GM15510 (cell line): ENCODE measurements around the gene ERC1.

Source experiments
- POLR2A ChIP-seq: IDR thresholded peaks from 3 replicates; pipeline ENCODE4 v1.6.1; 2011; ENCODE audit warnings: borderline replicate concordance; ENCODE audit not compliant: insufficient read length; ENCODE audit errors: extremely low read depth

The ERC1 gene

DNA sequence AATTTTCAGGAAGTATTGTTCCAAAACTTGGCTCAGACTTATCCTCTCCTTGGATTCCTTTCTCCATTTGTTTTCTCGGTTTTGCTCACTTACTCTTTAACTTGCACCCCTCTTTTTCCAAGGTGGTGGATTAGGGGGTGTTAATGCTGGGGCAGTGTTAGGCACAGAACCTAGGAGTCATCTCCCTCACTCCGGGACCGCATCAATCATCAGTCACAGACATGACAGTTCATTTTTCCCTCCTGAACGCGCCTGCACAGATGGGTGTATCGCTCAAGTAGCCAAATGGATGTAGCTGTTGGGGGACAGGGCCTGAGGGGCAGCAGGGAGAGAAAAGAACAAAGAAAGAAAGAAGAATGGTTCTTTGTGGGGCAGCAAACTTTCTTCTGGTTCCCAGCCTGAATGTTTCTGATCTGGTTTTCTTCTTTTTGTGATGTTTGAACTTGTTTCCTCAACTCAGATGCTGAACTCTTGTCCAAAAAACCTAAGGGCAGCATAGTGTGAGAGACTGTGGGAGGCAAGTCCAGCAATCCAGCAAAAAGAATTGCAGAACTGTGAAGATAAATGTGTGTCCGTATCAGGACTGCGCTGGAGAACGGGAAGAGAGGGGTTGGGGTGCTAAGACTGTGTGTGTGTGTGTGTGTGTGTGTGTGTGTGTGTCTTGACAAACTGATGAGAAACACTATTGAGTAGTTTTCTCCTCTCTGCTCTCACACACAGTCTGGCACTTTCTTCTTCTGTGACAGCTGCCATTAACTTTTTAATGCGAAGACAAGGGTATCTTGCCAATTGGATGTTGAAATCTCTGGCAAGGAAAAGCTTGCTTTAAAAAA lies 472.3 kb downstream of the ERC1 start:
- no peak for TF ChIP-seq POLR2A

DNA sequence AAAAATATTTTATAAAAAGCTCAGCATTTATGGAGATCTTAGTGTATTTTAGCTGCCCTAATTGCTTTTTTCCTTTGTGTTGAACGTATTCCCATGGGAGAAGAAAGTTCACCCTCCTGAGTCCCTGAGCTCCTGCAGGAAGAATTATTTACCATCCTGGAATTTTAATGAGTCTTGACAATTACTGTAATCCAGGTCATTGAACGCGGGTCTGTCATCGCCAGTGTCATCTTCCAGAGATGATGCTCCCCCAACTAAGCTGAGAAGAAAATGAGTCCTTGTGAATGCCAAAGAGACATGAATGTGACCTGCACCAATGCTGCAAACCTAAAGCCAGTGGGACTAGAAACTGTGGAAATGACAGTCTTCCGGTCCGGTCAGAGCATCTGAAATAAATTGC lies 473.9 kb downstream of the ERC1 start:
- TF ChIP-seq POLR2A, result no peak

DNA sequence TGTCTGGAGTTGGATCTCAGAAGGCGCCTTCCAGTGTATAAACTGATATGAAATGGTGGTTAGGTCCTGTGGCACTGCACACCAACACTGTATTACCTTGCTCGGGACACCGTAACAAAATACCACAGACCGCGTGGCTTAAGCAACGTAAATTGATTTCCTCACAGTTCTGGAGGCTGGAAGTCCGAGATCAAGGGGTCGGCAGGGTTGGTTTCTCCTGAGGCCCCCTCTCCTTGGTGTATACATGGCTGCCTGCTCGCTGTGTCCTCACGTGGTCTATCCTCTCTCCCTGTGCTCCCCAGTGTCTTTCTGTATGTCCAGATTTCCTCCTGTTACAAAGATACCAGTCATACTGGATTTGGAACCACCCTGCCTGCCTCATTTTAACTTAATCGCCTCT lies 475.0 kb downstream of the ERC1 start:
- TF ChIP-seq POLR2A, result no peak

DNA sequence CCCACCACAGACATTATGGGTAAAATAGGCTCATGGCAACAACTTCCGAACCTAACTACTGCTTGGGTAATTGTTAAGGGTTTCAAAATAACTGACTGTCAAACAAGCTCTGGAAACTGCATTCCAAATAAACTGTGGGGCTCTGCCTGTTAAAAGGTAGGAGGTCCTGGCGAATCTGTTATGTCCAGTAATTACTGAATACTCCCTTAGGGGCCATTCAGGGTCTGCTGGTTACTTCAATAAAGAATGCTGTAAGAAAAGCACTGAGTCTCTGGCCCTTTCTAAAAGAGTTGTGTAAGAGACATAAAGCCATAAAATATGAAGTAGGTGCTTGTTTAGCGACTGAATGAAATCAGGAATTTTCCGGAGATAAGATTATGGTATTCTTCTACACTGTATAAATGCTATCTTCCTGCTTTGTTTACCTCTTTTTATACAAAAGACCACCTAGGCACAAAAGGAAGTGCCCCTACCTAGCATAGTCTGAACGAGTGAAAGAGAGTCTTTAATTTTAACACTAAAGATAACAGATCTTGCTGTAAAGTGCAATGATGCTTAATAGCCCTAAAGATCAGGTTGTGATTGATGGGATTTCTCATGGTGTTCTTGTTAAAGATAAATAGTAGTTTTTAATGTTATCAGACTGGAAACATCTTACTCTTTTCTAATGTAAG lies 475.6 kb downstream of the ERC1 start:
- no peak for TF ChIP-seq POLR2A

DNA sequence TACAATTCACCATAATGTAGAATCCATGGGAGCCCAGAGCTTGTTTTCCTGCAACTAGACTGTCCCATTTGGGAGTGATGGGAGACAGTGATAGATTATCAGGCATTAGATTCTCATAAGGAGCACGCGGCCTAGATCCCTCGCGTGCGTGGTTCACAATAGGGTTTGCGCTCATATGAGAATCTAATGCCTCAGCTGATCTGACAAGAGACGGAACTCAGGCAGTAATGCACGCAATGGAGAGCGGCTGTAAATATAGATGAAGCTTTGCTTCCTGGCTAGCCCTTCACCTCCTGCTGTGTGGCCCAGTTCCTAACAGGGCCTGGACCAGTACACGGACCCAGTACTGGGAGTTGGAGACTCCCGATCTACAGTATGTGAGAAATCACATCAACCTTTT lies 476.7 kb downstream of the ERC1 start:
- no peak for TF ChIP-seq POLR2A

DNA sequence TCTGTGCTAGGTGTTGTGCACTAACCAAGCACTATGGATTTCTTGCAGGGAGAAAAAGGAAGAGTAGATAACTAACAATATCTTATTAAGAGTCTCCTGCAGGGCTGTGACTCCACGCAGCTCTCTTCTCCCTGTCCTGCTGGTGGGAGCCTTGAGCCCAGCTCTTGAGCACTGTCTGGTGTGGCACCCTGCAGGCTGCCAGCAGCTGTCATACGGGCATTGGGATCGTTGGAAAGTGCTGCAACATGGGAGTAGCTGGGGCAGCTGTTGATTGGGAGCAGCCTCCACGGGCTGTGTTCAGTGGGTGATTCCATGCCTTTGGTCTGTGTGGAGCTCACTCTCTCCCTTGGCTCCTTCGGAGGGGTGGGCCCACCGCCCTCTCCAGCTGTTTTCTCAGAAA lies 478.0 kb downstream of the ERC1 start:
- no peak for TF ChIP-seq POLR2A

DNA sequence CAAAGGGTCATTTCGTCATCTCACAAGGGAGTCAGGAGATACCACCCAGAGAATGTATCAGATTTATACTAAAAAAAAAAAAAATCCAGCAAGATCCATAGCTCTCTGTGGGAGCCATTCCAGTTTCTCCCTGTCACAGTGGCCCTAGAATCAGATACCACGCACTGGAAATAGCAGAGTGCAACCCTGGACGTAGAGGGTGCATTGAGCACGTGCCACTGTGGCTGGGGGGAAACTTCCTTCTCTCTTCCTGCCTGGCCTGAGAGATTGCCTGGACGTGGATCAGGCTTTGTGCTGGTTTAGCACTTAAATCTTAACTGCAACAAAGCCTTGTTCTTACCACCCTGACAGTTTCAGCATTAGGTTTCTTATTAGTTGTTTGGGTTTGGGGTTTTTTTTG lies 479.0 kb downstream of the ERC1 start:
- no peak for TF ChIP-seq POLR2A

DNA sequence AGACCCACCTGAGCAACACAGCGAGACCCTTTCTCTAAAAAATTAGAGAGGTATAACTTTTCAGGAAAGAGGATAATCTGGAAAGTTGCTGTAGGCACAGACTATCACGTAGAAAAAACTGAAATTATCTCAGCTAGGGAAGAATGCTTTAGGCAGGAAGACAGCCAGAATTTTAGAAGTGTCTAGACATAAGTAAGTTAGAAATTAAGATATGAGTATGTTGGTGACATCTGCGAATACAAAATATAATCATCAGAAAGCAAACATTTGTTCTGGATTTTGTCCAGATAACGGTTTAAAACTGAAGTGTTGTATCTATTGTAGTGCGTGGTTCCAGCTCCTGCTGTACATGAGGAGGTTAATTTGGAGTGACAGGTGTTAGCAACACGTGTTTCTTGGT lies 480.2 kb downstream of the ERC1 start:
- TF ChIP-seq POLR2A, result no peak

DNA sequence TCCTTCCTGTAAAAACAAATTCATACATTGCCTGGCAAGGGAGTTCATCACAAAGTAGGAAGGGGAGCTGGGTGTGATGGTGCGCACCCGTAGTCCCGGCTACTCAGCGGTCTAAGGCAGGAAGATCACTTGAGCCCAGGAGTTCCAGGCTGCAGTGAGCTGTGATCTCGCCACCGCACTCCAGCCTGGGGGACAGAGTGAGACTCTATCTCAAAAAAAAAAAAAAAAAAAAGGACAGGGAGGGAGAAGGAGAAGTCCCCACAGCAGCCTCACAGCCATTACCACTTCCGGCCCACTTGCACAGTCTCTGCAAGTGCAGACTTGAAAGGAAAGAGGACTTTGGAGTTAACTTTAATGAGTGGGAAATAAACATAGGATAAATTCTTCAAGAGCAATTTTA lies 482.4 kb downstream of the ERC1 start:
- no peak for TF ChIP-seq POLR2A

DNA sequence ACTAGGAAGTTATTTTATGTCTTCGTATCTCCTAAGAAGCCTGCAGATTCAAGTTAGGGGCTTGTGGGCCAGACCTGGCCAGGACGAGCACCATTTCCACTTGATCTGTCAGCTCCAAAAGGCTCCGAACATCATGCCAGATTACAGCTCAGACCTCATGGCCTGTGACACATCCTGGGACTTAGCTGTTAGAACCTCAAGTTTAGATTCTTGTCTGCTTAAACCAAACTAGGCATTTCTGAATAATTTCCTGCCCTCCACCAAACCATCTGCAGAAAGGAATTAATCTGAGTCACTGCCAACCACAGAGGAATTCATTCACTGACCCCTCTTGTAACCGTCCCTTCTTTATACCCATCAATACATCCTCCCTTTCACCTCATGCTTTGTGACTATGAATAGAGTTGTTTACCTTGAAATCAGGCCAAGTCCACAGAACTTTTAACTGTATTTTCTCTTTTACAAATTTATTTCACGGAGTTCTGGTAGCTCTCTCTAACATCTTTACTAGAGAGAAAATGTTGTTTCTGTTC lies 483.1 kb downstream of the ERC1 start:
- TF ChIP-seq POLR2A, result no peak

DNA sequence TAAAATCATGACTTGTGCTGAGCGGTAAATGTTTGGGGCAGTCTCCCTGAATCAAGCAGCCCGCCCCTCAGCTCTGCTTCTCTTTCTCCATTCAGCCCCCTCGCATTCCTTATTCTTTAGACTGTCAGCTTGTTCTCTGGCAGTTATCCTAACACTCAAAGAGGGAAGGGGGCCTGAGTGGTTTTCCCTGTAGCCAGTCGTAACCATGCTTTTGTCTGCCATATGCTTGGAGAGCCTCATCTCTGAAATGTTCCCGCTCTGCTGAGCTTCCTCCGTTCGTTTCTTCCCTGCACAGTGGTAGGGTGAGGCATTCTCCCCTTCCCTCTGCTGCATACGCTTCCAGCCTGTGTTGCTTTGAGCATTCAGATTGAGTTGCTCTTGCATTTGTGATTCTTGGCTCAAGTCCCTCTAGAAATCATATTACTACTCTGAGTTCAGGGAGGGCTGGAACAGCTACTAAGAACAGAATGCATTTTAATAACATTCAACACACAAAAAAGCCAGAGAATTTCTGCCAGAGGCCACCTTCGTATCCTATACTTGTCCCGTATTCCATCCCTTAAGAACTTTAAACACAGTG lies 483.6 kb downstream of the ERC1 start:
- no peak for TF ChIP-seq POLR2A

DNA sequence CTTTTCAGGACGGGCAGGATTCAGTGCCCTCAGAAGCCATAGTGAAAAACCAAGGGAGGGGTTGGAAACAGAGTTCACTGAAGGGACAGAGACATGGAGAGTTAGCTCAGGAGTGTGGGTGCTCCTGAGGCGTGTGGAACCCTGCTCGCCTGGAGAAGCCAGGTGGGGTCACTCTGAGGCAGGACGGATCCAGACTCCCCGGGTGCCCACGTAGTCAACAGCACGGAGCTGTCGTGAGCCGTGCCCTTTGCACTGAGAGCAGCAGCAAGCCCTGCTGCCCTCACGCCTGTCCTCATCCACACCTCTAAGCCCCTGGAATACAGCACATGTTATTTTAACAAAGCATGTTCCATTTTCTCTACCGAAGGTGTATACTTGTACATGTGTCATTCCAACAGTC lies 488.6 kb downstream of the ERC1 start:
- TF ChIP-seq POLR2A, result no peak

DNA sequence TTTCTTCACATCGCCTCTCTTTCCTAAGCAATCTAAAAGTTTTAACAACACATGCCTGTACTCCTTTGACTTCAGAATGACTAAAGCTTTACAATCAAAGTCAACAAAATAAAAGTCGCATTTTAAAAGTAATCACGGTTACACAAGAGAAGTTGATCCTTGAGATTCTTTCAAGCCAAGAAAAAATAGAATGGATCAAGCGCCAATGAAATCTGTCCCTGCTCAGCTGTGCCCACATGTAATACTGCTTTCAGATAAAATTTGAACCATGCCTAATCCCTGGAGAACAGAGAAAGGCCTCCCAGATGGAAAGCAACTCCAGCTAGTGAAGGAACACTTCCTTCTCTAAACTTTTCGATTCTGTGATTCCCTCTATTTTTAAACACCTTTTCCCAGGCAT lies 490.3 kb downstream of the ERC1 start:
- no peak for TF ChIP-seq POLR2A

DNA sequence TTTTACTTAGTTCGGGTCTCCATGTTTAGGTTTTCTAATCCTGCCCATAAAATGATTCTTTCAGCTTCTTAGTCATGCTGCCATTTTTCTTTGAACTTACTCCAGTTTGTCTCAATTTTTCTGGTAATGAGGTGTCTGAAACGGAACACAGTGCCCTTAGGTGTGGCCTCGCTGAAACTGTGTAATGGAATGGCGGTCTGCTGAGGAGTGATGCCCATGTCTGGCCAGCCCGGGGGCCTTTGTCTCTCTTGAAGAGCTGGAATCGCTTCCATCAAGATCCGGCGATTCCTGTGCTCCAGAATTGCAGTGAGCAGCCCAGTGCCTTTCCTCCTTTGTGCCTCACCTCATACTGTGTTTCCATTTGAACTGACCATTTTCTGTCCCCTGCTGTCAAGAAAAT lies 490.9 kb downstream of the ERC1 start:
- no peak for TF ChIP-seq POLR2A

DNA sequence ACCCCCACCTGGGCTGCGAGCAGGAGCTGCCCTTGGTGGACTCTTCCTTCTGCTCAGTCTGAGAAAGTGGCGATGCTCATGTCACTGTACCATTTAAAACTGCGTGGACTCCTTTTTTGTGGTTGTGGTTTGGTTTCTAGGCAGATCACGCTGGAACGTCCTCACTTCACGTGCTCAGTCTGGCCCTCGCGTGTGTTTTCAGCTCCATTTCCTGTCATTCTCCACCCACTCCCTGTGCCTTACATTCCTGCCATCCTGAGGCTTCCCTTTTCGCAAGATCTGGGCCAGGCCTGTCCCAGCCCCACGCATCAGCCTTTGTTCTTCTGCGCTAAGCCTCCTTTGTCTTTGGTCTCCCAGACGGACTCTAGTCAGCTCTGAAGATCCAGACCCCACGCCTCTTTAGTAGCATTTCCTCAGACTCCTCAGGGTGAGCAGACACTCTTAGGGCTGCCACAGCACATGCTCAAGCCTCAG lies 497.9 kb downstream of the ERC1 start:
- no peak for TF ChIP-seq POLR2A

DNA sequence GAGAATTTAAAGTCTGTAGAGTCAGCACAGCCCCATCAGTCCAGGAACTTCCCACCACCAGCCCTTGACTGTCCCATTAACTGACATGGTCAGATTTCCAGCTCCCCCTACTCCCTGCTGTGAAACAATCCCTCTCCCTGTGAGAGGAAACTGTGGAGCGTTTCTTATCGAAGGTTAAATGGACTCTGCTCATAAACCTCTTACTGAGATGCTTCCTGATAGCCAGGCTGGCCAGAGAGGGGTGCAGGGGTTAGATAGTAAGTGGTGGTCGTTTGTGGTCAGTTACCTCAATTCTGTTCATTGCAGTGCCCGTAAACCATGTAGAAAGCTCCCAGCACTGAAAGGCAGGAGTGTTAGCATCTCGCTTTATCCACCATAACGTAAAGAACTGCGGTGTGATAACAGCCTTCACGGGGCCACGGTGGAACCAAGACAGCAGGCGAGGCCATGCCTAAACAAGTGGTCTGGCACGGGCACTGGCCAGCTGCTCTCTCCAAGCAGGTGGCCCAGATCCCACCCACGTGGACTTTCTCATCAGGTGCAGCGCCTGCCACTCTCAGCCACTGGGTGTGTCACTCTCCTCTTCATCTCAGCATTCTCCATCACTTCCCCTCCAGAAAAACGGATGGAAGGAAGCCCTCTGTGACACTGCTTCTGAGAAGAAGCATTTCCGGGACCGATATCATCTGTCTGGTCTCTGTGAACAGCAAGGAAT lies 501.1 kb downstream of the ERC1 start:
- TF ChIP-seq POLR2A, result no peak
